CD8-positive, alpha-beta memory T cell (primary cell): ENCODE results near the gene SLCO3A1. TPM values are rescaled to one million over a fixed set of nuclear protein-coding genes. Genes with fewer than 3 reads are reported as not detected.

ENCODE experiments used
- CTCF ChIA-PET: fragments of 350-600 bp; sonication (Branson Sonifier 250); formaldehyde crosslinking; loops from one replicate; lab custom pipeline; 2021; ENCODE audit warnings: antibody characterized with exemption; lab: Charles Lee
- POLR2A ChIA-PET: fragments of 350-600 bp; sonication (Branson Sonifier 250); formaldehyde crosslinking; loops from one replicate; lab custom pipeline; 2021; ENCODE audit warnings: antibody characterized with exemption; lab: Charles Lee
- DNase-seq, 5 donors: peaks; one replicate each; pipeline versions ENCODE4 v3.0.0 to v3.0.0-alpha.2; 2020 to 2022; ENCODE audit warnings: mixed read lengths in 1 of 5
- H3K27ac ChIP-seq: one replicate; pipeline ENCODE4 v1.7.0; 2013; ENCODE audit warnings: low read depth, mild to moderate bottlenecking, low read length, moderate library complexity
- H3K27me3 ChIP-seq: 2 replicates; pipeline ENCODE4 v1.7.0; 2013; ENCODE audit warnings: low read length, mild to moderate bottlenecking; ENCODE audit not compliant: insufficient read depth, poor library complexity, severe bottlenecking
- H3K36me3 ChIP-seq: 2 replicates; pipeline ENCODE4 v1.7.0; 2013; ENCODE audit warnings: mild to moderate bottlenecking, low read length, moderate library complexity; ENCODE audit not compliant: insufficient read depth
- H3K4me1 ChIP-seq: 2 replicates; pipeline ENCODE4 v1.7.0; 2013; ENCODE audit warnings: mild to moderate bottlenecking, low read length, moderate library complexity; ENCODE audit not compliant: insufficient read depth
- H3K4me3 ChIP-seq: 2 replicates; pipeline ENCODE4 v1.7.0; 2013; ENCODE audit warnings: mild to moderate bottlenecking, low read length
- H3K9me3 ChIP-seq: 2 replicates; pipeline ENCODE4 v1.7.0; 2013; ENCODE audit warnings: mild to moderate bottlenecking, low read length
- H3K27ac Mint-ChIP-seq, 8 donors: one replicate each; pipeline ENCODE4 v1.8.0; 2020 to 2021; ENCODE audit warnings: mixed read lengths in 8 of 8, mild to moderate bottlenecking in 6 of 8, inconsistent platforms in 3 of 8, moderate library complexity in 3 of 8
- H3K27me3 Mint-ChIP-seq, 2 donors: one replicate each; pipeline ENCODE4 v1.8.0; 2020 to 2021; ENCODE audit warnings: mixed read lengths in 2 of 2, mild to moderate bottlenecking in 1 of 2, moderate library complexity in 1 of 2
- H3K36me3 Mint-ChIP-seq, 3 donors: one replicate each; pipeline ENCODE4 v1.8.0; 2020 to 2021; ENCODE audit warnings: mixed read lengths in 3 of 3, inconsistent platforms in 1 of 3, mild to moderate bottlenecking in 1 of 3
- H3K4me1 Mint-ChIP-seq, 3 donors: one replicate each; pipeline ENCODE4 v1.8.0; 2020 to 2021; ENCODE audit warnings: mixed read lengths in 3 of 3, inconsistent platforms in 1 of 3, mild to moderate bottlenecking in 1 of 3
- H3K4me3 Mint-ChIP-seq, 7 donors: one replicate each; pipeline ENCODE4 v1.8.0; 2020 to 2021; ENCODE audit warnings: mixed read lengths in 7 of 7, mild to moderate bottlenecking in 6 of 7, moderate library complexity in 4 of 7, inconsistent platforms in 2 of 7
- H3K9me3 Mint-ChIP-seq, 5 donors: one replicate each; pipeline ENCODE4 v1.8.0; 2020 to 2022; ENCODE audit warnings: mixed read lengths in 5 of 5, mild to moderate bottlenecking in 3 of 5, moderate library complexity in 2 of 5, inconsistent platforms in 1 of 5
- polyA plus RNA-seq: library from polyadenylated mRNA; unstranded; fragments of 300-500 nt; fragmentation: Illumina TruSeq; gene quantifications from one replicate; pipeline ENCODE4 v1.2.3, GENCODE V29; 2021
- total RNA-seq, 2 experiments: library from RNA; stranded (reverse); gene quantifications; one replicate each; pipeline ENCODE4 v1.2.3, GENCODE V29; 2021

Gene SLCO3A1
- total and polyA plus RNA-seq, 3 experiments from 2014 or later: 10.0 to 47.9 (median 10.8) TPM

DNA sequence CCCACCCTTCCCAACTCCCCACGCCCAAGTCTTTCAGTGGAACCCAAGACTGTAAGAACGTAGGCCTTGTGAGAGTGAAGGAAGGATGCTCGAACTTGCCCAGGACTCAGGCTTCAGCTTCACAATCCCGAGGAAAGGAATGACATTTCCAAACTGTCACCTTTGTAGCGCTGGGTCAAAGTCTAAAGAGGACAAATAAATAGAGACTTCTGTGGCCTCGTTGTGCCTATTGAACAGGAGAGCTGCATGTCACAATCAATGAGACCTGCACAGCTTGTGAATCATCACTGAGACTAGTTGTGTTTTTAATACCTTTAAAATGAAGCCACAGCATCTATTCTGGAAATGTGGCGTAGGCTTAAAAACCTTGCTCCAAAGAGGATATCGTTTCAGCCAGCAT, 317.4 kb downstream of the SLCO3A1 start:
- no peak overlapping the region for H3K27ac ChIP-seq

DNA sequence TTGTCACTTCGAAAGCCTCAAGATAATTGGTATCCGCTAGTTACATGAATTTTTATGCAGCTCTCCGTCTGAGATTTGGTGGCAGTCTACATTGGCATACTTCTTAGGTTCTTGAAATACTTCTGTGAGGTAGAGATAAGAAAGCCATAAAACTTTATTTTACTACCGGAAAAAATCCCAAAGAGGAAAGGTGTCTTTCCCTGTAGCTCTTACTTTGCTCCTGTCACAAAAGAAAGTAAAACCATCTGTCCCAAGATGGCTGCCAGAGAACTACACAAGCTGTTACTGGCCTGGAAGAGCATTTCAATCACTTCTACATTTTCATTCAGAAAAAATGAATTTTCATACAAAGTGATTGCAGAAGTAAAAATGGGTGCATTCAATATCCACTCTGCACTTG, 325.4 kb downstream of the SLCO3A1 start:
- ChIA-PET CTCF (no interaction called here), POLR2A (no interaction called here)
- H3K4me1 Mint-ChIP-seq: no peaks in the 10 kb centered on the region
- DNase-seq: no peak
- H3K27ac ChIP-seq: no peak overlapping the region
- H3K27me3 Mint-ChIP-seq: peaks cover 15 to 48% of the 10 kb centered on the region in 2 donors
- no peaks in the 10 kb centered on the region for H3K4me1 ChIP-seq
- no peak overlapping the region for H3K4me3 ChIP-seq
- no peak overlapping the region for H3K27ac Mint-ChIP-seq
- H3K27me3 ChIP-seq: no peaks in the 10 kb centered on the region
- no peaks in the 10 kb centered on the region for H3K36me3 ChIP-seq
- peaks cover 0 to 3% (median 0%) of the 10 kb centered on the region in 3 donors for H3K36me3 Mint-ChIP-seq
- H3K4me3 Mint-ChIP-seq: no peak overlapping the region
- H3K9me3 Mint-ChIP-seq: no peaks in the 10 kb centered on the region
- no peaks in the 10 kb centered on the region for H3K9me3 ChIP-seq

More for the DNA sequence above, 317.4 kb downstream of the SLCO3A1 start:
- H3K36me3 Mint-ChIP-seq: peaks cover 11 to 15% (median 11%) of the 10 kb centered on the region in 3 donors
- H3K4me3 Mint-ChIP-seq: no peak overlapping the region
- Histone ChIP-seq H3K4me1 (no peaks in the 10 kb centered on the region), H3K9me3 (no peaks in the 10 kb centered on the region), H3K36me3 (no peaks in the 10 kb centered on the region), H3K27me3 (no peaks in the 10 kb centered on the region), H3K4me3 (no peak overlapping the region)
- no peaks in the 10 kb centered on the region for H3K27me3 Mint-ChIP-seq
- H3K27ac Mint-ChIP-seq: no peak overlapping the region
- H3K9me3 Mint-ChIP-seq: no peaks in the 10 kb centered on the region
- H3K4me1 Mint-ChIP-seq: no peaks in the 10 kb centered on the region
- POLR2A ChIA-PET: no interaction called here
- no peak for DNase-seq
- CTCF ChIA-PET: no interaction called here

DNA sequence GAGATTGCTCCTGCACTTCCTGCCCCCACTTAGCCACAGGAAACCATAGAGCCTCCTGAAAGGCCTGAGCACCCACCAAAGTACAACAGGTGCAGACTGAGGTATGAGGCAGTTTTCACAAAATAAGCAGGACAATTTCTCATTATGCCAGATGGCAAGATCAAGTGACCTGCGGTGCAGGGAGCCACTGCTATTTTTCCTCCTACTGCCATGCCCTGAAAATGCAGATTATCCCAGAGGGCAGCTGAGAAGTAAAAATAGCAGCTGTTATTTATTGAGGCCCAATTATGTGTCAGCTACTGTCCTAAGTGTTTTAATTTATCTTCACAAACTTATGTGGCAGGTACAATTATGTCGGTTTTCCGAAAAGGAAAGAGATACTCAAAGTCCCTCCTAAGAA, 330.6 kb downstream of the SLCO3A1 start:
- H3K4me3 Mint-ChIP-seq: no peak overlapping the region
- DNase-seq: no peak
- H3K27me3 Mint-ChIP-seq: peaks cover 17 to 49% of the 10 kb centered on the region in 2 donors
- H3K9me3 ChIP-seq: no peaks in the 10 kb centered on the region
- H3K36me3 ChIP-seq: no peaks in the 10 kb centered on the region
- H3K27me3 ChIP-seq: no peaks in the 10 kb centered on the region
- H3K4me3 ChIP-seq: no peak overlapping the region
- H3K27ac ChIP-seq: no peak overlapping the region
- POLR2A ChIA-PET: no interaction called here
- H3K27ac Mint-ChIP-seq: no peak overlapping the region
- H3K36me3 Mint-ChIP-seq: no peaks in the 10 kb centered on the region
- no peaks in the 10 kb centered on the region for H3K4me1 Mint-ChIP-seq
- no peaks in the 10 kb centered on the region for H3K4me1 ChIP-seq
- CTCF ChIA-PET: no interaction called here
- H3K9me3 Mint-ChIP-seq: no peaks in the 10 kb centered on the region

DNA sequence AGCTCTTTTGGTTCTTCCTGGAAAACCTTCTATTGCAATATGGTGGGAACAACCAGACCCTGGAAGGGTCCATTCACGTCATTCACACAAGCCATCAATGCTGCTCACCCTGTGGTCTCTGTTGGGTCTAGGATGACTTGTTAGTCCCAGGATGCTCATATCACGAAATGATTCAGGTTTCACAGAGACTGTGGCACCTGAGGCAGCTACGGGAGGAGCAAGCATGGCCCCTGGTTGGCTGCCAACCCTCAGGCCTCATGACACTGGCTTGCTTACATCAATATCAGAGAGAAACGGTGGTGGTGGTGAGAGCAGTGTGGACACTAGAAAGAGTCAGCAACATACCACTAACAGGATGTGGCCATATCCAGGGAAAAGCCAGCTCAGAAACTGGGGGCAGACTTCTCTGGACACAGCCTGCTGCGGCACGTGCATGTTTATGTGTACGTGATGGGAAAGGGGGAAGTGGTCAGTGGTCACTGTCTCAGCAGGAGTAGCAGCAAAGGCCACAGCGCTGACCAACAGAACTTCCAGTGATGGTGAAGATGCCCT, 331.2 kb downstream of the SLCO3A1 start:
- peaks cover 17 to 51% of the 10 kb centered on the region in 2 donors for H3K27me3 Mint-ChIP-seq
- Histone ChIP-seq H3K9me3 (no peaks in the 10 kb centered on the region), H3K27ac (no peak overlapping the region), H3K4me1 (no peaks in the 10 kb centered on the region), H3K27me3 (no peaks in the 10 kb centered on the region), H3K4me3 (no peak overlapping the region), H3K36me3 (no peaks in the 10 kb centered on the region)
- ChIA-PET POLR2A (no interaction called here), CTCF (no interaction called here)
- H3K36me3 Mint-ChIP-seq: no peaks in the 10 kb centered on the region
- no peaks in the 10 kb centered on the region for H3K4me1 Mint-ChIP-seq
- no peaks in the 10 kb centered on the region for H3K9me3 Mint-ChIP-seq
- H3K4me3 Mint-ChIP-seq: no peak overlapping the region
- H3K27ac Mint-ChIP-seq: no peak overlapping the region
- no peak for DNase-seq

DNA sequence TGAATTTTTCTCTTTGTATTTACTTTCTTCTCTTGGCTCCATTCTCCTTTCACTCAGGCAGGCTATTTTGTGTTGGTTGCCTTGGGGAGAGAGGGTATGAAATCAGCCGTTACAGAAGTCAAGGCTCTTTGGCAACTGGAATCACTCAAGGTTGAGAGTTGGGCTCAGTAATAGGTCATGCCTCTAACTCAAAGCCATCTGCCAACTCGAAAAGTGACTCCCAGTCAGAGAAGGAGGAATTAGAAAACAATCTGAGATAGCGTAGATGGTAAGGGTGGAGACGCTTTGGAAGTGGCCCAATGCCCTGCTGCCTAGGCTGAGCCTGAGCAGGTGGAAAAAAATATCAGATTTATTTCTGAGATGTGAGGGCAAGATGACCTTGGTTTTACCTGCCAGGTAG, 334.5 kb downstream of the SLCO3A1 start:
- Mint-ChIP-seq H3K27ac (no peak overlapping the region), H3K4me3 (no peak overlapping the region), H3K4me1 (no peaks in the 10 kb centered on the region), H3K9me3 (no peaks in the 10 kb centered on the region), H3K27me3 (peaks cover 12 to 43% of the 10 kb centered on the region in 2 donors), H3K36me3 (no peaks in the 10 kb centered on the region)
- Histone ChIP-seq H3K27me3 (no peaks in the 10 kb centered on the region), H3K4me1 (no peaks in the 10 kb centered on the region), H3K4me3 (no peak overlapping the region), H3K9me3 (no peaks in the 10 kb centered on the region), H3K36me3 (no peaks in the 10 kb centered on the region), H3K27ac (no peak overlapping the region)
- DNase-seq: no peak
- ChIA-PET POLR2A (no interaction called here), CTCF (no interaction called here)

DNA sequence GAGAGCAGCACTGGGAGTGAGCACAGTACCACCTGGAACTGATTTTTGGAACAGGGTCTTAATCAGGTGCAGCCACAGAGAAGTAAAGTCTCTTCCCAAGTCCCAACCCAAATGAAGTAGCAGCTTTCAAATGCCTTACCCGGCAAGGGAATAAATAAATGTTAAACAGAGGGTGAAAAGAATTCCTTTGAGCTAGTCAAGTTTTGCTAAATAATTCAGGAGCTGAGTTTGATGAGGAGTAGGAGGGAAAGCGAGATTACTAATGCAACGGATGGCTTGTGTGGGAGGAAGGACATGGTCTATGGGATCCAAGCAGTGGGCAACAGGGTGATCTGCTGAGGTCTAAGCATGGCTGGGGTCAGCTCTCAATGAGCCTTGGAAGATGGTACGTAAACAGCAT, 335.7 kb downstream of the SLCO3A1 start:
- CTCF ChIA-PET: interaction anchor here (0.6 kb wide), 1 partner anchor 61 kb away, joined by 4 read pairs; no protein-coding TSS in a partner anchor
- Mint-ChIP-seq H3K9me3 (no peaks in the 10 kb centered on the region), H3K27me3 (peaks cover 4 to 34% of the 10 kb centered on the region in 2 donors), H3K4me3 (no peak overlapping the region), H3K4me1 (no peaks in the 10 kb centered on the region), H3K36me3 (no peaks in the 10 kb centered on the region), H3K27ac (no peak overlapping the region)
- H3K36me3 ChIP-seq: no peaks in the 10 kb centered on the region
- DNase-seq: no peak
- no peak overlapping the region for H3K4me3 ChIP-seq
- H3K4me1 ChIP-seq: no peaks in the 10 kb centered on the region
- no peaks in the 10 kb centered on the region for H3K9me3 ChIP-seq
- no peaks in the 10 kb centered on the region for H3K27me3 ChIP-seq
- no peak overlapping the region for H3K27ac ChIP-seq
- POLR2A ChIA-PET: no interaction called here

DNA sequence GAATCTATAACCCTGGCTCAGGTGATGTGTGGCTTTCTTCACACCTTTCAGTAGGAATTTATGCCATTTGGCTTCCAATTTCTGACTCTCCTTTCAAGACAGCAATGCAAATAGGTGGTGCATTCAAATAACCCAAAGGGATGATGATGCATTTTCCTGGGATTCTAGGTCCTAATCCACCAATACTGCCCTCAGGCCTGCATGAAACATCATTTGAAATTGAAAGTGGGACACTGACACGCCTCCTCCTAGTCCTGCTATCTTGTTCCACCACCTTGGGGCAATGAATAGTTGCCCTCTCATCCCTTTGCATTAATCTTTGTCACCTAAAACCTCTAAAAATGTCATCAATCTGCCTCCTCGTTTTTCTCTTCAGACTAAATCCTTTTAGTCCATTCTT, 341.7 kb downstream of the SLCO3A1 start:
- H3K9me3 Mint-ChIP-seq: peaks cover 0 to 4% (median 0%) of the 10 kb centered on the region in 5 donors
- Histone ChIP-seq H3K27me3 (no peaks in the 10 kb centered on the region), H3K9me3 (no peaks in the 10 kb centered on the region), H3K4me1 (no peaks in the 10 kb centered on the region), H3K27ac (no peak overlapping the region), H3K4me3 (no peak overlapping the region), H3K36me3 (no peaks in the 10 kb centered on the region)
- H3K27ac Mint-ChIP-seq: no peak overlapping the region
- no peaks in the 10 kb centered on the region for H3K36me3 Mint-ChIP-seq
- no peak overlapping the region for H3K4me3 Mint-ChIP-seq
- no peaks in the 10 kb centered on the region for H3K4me1 Mint-ChIP-seq
- ChIA-PET POLR2A (no interaction called here), CTCF (no interaction called here)
- peaks cover 0 to 13% of the 10 kb centered on the region in 2 donors for H3K27me3 Mint-ChIP-seq
- DNase-seq: no peak

DNA sequence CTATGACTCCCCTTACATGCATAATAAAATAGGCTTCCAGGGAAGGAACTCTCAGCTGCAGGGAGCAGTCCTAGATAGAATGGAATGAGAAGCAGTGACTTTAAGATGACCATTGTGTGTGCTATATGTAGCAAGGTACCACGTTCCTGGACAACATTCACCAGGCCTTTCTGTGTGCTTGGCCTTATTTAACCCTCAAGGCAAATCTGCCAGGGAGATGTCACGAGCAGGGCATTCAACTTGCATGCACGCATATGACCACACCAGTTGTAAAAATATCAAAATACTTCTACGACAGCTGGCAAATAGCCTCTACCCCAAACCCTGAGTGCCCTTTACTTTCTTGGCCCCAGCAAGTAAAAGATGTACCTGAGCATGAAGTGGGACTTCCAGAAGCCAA, 342.8 kb downstream of the SLCO3A1 start:
- Histone ChIP-seq H3K27ac (no peak overlapping the region), H3K4me3 (no peak overlapping the region), H3K27me3 (no peaks in the 10 kb centered on the region), H3K4me1 (no peaks in the 10 kb centered on the region), H3K36me3 (no peaks in the 10 kb centered on the region), H3K9me3 (no peaks in the 10 kb centered on the region)
- POLR2A ChIA-PET: no interaction called here
- Mint-ChIP-seq H3K4me1 (no peaks in the 10 kb centered on the region), H3K27ac (no peak overlapping the region), H3K9me3 (peaks cover 0 to 4% (median 0%) of the 10 kb centered on the region in 5 donors), H3K4me3 (no peak overlapping the region), H3K36me3 (no peaks in the 10 kb centered on the region), H3K27me3 (peaks cover 0 to 13% of the 10 kb centered on the region in 2 donors)
- CTCF ChIA-PET: no interaction called here
- no peak for DNase-seq
